NCI-H1092 (cell line): Measurements from ENCODE around the gene TMEM255B.
"Not testable (repeated sequence)": the region's sequence is repeated elsewhere in the genome, so short reads cannot be mapped to it uniquely, and the experiment has no call there.

Experiments used
- DNase-seq: peaks from one replicate; lab custom pipeline; 2025; lab: John Stamatoyannopoulos, UW

Gene TMEM255B

DNA sequence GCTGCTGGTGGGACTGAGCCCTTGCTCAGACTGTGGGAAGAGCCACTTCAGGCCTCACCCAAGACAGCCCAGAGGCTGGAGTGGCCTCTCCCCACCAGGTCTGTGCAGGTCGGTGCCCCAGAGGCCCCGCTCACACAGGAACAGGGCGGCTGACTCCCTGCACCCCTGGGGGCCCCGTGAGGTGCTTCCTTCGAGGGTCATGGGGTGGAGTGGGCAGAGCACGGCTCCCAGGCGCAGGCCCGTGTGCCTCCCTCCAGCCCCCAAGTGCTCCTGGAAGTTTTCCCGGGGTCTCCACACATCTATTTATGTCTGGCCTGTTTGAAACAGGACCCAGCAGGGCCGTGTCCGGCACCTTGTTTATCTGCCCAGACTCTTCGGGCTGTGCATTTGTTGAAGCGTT, 9.5 kb upstream of the TMEM255B start:
- no peak for DNase-seq

DNA sequence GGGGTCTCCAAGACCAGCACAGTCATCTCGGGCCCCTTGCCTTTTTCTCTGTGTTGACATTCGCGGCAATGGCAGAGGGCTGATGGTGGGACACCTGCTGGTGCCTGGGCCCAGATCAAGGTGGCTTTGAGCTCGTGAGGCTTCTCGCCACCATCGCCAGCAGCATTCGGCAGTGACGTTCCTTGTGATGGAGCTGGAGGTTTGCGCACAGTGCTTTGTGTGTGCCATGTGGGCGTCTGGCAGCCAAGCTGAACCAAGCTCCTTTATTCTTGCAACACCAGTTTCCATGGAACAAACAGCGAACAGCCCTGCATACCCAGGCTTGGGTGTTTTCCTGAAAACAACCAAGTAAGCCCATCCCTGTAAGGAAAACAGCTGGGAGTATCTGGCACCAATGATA, 9.1 kb upstream of the TMEM255B start:
- no peak for DNase-seq

- DNase-seq: no peak
These were observed 8.2 kb upstream of the TMEM255B start for GRCh38 chr13:113750554-113751399.

GRCh38 chr13:113751491-113751890, 7.5 kb upstream of the TMEM255B start:
- no peak for DNase-seq

- DNase-seq: not testable (repeated sequence)
These were observed 6.6 kb upstream of the TMEM255B start for GRCh38 chr13:113752211-113752986.

DNA sequence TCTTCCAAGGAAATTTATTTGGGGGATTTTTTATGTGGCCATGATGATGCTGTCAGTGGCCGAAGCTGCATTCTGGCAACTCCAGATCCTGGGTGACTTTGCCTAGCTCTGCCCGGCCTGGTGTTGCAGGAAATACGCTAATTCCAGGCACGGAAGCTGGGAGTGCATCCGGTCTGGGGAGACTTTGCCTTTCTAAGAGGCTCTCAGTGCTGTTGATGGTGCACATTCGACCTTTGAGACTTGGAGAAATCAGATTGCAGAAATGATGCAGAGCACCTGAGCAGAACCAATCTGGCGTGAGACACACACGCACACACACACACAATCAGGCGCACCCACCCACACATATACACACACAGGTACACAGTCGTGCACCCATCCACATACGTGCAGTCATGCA, 5.9 kb upstream of the TMEM255B start:
- no peak for DNase-seq

DNA sequence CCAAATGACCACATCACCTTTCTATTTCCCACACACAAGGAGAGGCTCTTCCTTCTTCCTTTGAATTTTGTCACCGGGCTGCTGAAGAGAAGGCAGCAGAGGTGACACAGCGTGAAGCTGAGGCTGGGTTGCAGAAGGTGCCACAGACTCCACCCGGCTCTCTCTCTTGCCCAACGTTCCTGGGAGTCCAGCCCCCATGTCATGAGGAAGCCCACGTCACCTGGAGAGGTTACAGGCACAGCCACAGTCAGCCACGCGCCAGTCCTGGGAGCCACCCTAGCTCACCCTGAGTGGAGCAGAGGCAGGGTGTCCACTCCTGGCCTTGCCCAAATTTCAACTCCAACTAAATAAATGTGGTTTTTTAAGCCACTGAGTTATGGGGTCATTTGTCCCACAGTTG, 4.8 kb upstream of the TMEM255B start:
- DNase-seq: no peak

- no peak for DNase-seq
These were observed 4.3 kb upstream of the TMEM255B start for GRCh38 chr13:113754691-113755090.

GRCh38 chr13:113756441-113757097, 2.5 kb upstream of the TMEM255B start:
- no peak for DNase-seq

GRCh38 chr13:113759525-113760137, 605 bp downstream of the TMEM255B start:
- DNase-seq: no peak

DNA sequence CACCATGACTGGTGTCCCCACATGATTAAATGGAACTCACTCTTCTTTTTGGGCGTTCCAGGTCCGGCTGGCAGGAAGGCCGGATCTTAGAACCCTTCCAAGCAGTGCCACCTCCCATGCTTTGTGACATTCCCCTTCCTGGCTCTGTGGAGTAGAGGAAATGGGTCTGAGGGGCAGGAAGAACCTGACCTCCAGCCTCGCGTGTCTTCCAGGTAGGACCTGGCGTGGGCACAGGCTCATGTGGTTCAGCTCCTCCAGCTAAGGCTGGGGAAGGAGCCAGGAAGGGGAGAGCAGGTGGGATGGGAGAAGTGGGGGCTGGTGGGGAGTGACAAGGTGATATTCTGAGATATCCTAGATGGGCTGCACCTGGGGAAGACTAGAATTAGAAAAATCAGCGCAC, 2.1 kb downstream of the TMEM255B start:
- DNase-seq: no peak

DNA sequence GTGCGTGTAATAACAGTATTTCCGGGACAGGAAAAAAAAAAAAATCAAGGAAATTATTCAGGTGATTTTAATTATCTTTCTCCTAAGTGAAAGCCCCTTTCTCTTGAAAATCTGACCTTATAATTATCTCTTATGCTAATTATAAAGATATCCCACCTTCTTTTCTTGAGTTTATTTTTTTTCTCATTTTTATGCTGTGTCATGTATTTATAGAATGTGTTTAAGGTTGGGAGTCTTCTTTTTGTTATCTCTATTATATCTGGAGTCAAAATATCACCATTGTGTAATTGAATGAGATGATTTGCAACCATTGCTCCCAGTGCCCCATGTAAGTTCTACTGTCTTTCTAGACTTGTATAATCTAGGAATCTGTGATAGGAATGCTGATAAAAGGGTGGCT, 3.0 kb downstream of the TMEM255B start:
- no peak for DNase-seq

- no peak for DNase-seq
These were observed 3.5 kb downstream of the TMEM255B start for GRCh38 chr13:113762538-113762937.

- no peak for DNase-seq
These were observed 4.2 kb downstream of the TMEM255B start for GRCh38 chr13:113763254-113763653.

DNA sequence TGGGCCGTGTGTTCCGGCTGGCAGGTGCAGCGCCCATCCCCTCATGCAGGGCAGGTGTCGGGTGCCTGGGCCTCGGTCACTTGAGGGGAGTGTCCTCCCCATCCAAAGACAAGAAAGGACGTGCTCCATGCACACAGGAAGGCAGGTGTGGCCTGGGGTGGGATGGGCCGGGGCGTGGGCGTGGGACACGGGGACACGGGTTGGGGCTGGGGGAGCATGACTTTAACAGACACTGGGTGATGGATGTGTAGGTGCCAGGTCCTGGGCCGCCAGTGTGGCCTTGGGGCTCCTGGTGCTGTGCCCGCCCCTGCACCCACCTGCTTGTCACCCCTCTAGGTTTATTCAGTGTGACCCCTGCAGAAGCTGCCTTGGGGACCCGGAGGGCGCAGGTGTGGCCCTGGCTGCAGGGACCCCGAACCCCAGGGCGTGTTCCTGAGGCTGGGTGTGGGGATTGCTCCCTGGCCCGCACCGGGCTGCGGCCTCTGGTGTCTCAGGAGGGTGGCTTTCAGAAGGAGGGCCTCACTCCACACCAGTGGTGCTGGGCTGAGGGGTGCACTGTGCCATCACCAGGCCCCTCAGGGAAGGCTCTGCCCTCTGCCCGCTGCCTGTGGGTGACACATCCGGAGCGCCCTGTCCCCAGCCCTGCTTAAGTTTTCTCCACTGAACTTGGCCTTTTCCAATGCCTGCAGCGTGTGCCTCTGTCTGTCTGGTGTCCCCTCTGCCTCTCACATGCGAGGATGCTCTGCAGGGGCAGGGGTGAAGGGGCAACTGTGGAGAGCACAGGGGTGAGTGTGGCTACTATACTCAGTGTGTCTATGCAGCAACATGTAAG, 5.2 kb downstream of the TMEM255B start:
- DNase-seq: no peak

GRCh38 chr13:113764793-113765563, 6.0 kb downstream of the TMEM255B start:
- no peak for DNase-seq

DNA sequence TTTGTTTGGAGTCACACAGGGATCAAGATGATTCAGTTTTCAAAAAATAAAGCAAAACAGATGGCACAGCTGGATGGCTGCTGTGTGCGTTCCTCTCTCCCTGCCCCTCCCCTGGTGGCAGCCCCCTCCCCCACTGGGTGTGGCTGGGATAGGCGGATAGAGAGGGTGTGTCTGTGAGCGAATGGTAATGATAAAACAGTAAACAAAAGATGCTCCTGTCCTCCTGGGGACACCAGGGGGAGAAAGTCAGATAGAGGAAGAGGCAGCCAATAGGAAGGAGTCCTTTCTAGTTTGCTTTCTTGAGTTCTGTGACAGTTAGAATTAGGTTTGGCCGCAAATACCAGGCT, 6.5 kb downstream of the TMEM255B start:
- DNase-seq: no peak

- no peak for DNase-seq
These were observed 7.2 kb downstream of the TMEM255B start for GRCh38 chr13:113766035-113766800.

DNA sequence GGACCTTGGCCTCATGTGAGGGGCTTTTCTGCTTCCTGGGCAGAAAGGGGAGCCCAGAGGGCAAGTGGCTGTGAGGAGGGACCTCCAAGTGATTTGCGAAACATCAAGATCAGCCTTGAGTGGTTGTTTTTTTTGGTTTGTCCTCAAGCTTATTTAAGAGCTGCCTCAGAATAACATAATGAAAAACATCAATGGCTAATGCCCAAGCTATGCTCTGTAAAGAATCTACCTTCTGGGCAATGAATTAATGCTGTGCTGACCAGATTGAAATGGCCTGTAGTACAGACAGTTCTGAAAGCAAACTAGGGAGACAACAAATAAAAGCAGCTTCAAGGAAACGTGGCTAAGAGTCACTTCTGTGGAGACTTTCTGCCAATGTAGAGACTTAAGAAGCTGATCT, 8.3 kb downstream of the TMEM255B start:
- no peak for DNase-seq
